Caco-2 (cell line): ENCODE results near the gene EMP1. TPM values are rescaled to one million over a fixed set of nuclear protein-coding genes. Genes with fewer than 3 reads are reported as not detected.

Source experiments
- BruUV-seq: library from RNA; stranded (reverse); fragments of 400-500 nt; replicated peaks from 2 replicates; lab custom pipeline; 2021; lab: Mats Ljungman, UMichigan
- CTCF ChIA-PET: fragments of 300-600 bp; sonication (Branson Sonifier 250); formaldehyde crosslinking; loops from one replicate; lab custom pipeline; 2022; ENCODE audit warnings: antibody characterized with exemption; lab: Charles Lee
- POLR2A ChIA-PET: fragments of 300-600 bp; sonication (Branson Sonifier 250); formaldehyde crosslinking; loops from one replicate; lab custom pipeline; 2022; ENCODE audit warnings: antibody characterized with exemption; lab: Charles Lee
- DNase-seq, 2 experiments: peaks; one replicate each; pipeline versions ENCODE4 v3.0.0 to v3.0.0-alpha.2; 2020 to 2022
- H3K27me3 ChIP-seq: replicated peaks from 2 replicates; pipeline ENCODE4 v1.6.0; 2011; ENCODE audit warnings: low read length; ENCODE audit not compliant: control insufficient read depth, insufficient read depth
- H3K36me3 ChIP-seq: 2 replicates; pipeline ENCODE4 v1.5.1; 2011; ENCODE audit warnings: low read length; ENCODE audit not compliant: control insufficient read depth, insufficient read depth
- H3K4me1 ChIP-seq: fragments of 250-450 bp; sonication (Bioruptor Pico); 2 replicates; pipeline ENCODE4 v1.5.1; 2020; ENCODE audit warnings: mild to moderate bottlenecking
- H3K4me3 ChIP-seq: 2 replicates; pipeline ENCODE4 v1.5.1; 2011; ENCODE audit warnings: low read depth, mild to moderate bottlenecking, control low read depth, low read length
- H3K9me3 ChIP-seq: fragments of 250-450 bp; sonication (Bioruptor Pico); 2 replicates; pipeline ENCODE4 v1.5.1; 2020; ENCODE audit warnings: mild to moderate bottlenecking, moderate library complexity
- H3K27ac Mint-ChIP-seq: one replicate; pipeline ENCODE4 v1.8.0; 2022; ENCODE audit warnings: mixed read lengths; ENCODE audit not compliant: unreplicated experiment
- H3K27me3 Mint-ChIP-seq: one replicate; pipeline ENCODE4 v1.8.0; 2022; ENCODE audit warnings: mixed read lengths; ENCODE audit not compliant: insufficient read depth, unreplicated experiment
- H3K36me3 Mint-ChIP-seq: one replicate; pipeline ENCODE4 v1.8.0; 2022; ENCODE audit warnings: mild to moderate bottlenecking, mixed read lengths; ENCODE audit not compliant: insufficient read depth, unreplicated experiment
- H3K4me1 Mint-ChIP-seq: one replicate; pipeline ENCODE4 v1.8.0; 2022; ENCODE audit warnings: low read depth, mixed read lengths; ENCODE audit not compliant: unreplicated experiment
- H3K4me3 Mint-ChIP-seq: one replicate; pipeline ENCODE4 v1.8.0; 2022; ENCODE audit warnings: mild to moderate bottlenecking, moderate library complexity, mixed read lengths; ENCODE audit not compliant: unreplicated experiment
- H3K9me3 Mint-ChIP-seq: one replicate; pipeline ENCODE4 v1.8.0; 2022; ENCODE audit warnings: mixed read lengths; ENCODE audit not compliant: unreplicated experiment
- CTCF ChIP-seq, 2 experiments: fragments of 200-600 bp in 1 of 2; IDR thresholded peaks; 1 replicate in 1 of 2; 2 replicates in 1 of 2; pipeline versions ENCODE4 v1.5.1 to v1.8.0; 2011 to 2022; ENCODE audit warnings: antibody characterized with exemption in 1 of 2, control low read depth in 1 of 2, inconsistent platforms in 1 of 2, low read depth in 1 of 2, low read length in 1 of 2, mild to moderate bottlenecking in 1 of 2, moderate library complexity in 1 of 2; ENCODE audit not compliant: insufficient read depth in 1 of 2, severe bottlenecking in 1 of 2, unreplicated experiment in 1 of 2
- intact Hi-C: fragments of 100-400 bp; cut with micrococcal nuclease; formaldehyde crosslinking; loops from one replicate; pipeline ENCODE4 v1.10.0; 2022; ENCODE audit not compliant: unreplicated experiment
- total RNA-seq: library from RNA; stranded (reverse); gene quantifications from 2 replicates; pipeline ENCODE4 v1.2.3, GENCODE V29; 2022

The EMP1 gene
- total RNA-seq, 1 experiment from 2014 or later, result 6.6 TPM

GRCh38 chr12:13233830-13234641 is 37.5 kb downstream of the EMP1 start:
- Histone ChIP-seq H3K4me1 (no peaks in the 10 kb centered on the region), H3K9me3 (no peaks in the 10 kb centered on the region), H3K36me3 (no peaks in the 10 kb centered on the region), H3K27me3 (no peaks in the 10 kb centered on the region), H3K4me3 (no peak overlapping the region)
- TF ChIP-seq CTCF (IDR thresholded peaks at IDR 0.05; ENCODE audit: insufficient read depth in 1 of 2, low read depth in 1 of 2, low read length in 1 of 2, severe bottlenecking in 1 of 2, unreplicated experiment in 1 of 2), result peak; percentile 95 to 96
- no TSS peak for BruUV-seq
- ChIA-PET POLR2A (no interaction called here), CTCF (interaction anchor here (0.5 to 1.1 kb wide), 4 partner anchors 22 to 189 kb away, joined by 3 to 5 read pairs (median 4); no protein-coding TSS in a partner anchor)
- H3K9me3 Mint-ChIP-seq, result no peaks in the 10 kb centered on the region
- H3K27me3 Mint-ChIP-seq, result peaks cover 4% of the 10 kb centered on the region
- intact Hi-C loops, result loop anchor here (1.0 kb wide), 4 partner anchors 22 to 318 kb away; no protein-coding TSS in a partner anchor
- no peak overlapping the region for H3K4me3 Mint-ChIP-seq
- peaks cover 13% of the 10 kb centered on the region for H3K4me1 Mint-ChIP-seq
- H3K36me3 Mint-ChIP-seq, result no peaks in the 10 kb centered on the region
- no peak overlapping the region for H3K27ac Mint-ChIP-seq
- peak; percentile 58 to 75 for DNase-seq

- Mint-ChIP-seq H3K4me1 (peaks cover 20% of the 10 kb centered on the region), H3K27me3 (peaks cover 4% of the 10 kb centered on the region), H3K36me3 (no peaks in the 10 kb centered on the region), H3K9me3 (peaks cover 14% of the 10 kb centered on the region), H3K4me3 (no peak overlapping the region), H3K27ac (no peak overlapping the region)
- no peak for DNase-seq
- H3K4me1 ChIP-seq, result peaks cover 10% of the 10 kb centered on the region; the same call in 1 of the 2 replicates
- TF ChIP-seq CTCF (IDR thresholded peaks at IDR 0.05; ENCODE audit: insufficient read depth in 1 of 2, low read depth in 1 of 2, low read length in 1 of 2, severe bottlenecking in 1 of 2, unreplicated experiment in 1 of 2), result no peak
- 0 out of 2 replicates have a peak, but pooled peaks cover 3% of the 10 kb centered on the region for H3K9me3 ChIP-seq
- BruUV-seq, result no TSS peak
- no peaks in the 10 kb centered on the region for H3K36me3 ChIP-seq
- H3K27me3 ChIP-seq, result no peaks in the 10 kb centered on the region
- intact Hi-C loops, result no loop called here
- H3K4me3 ChIP-seq, result no peak overlapping the region
- ChIA-PET POLR2A (no interaction called here), CTCF (interaction anchor here (0.5 to 1.1 kb wide), 2 partner anchors 17 to 451 kb away, joined by 3 to 4 read pairs; no protein-coding TSS in a partner anchor)
These were observed 41.7 kb downstream of the EMP1 start for GRCh38 chr12:13238204-13238603.

GRCh38 chr12:13241833-13242488 is 45.4 kb downstream of the EMP1 start:
- Histone ChIP-seq H3K4me1 (peaks cover 10% of the 10 kb centered on the region; the same call in 1 of the 2 replicates), H3K4me3 (no peak overlapping the region), H3K36me3 (no peaks in the 10 kb centered on the region), H3K9me3 (0 out of 2 replicates have a peak, but pooled peaks cover 3% of the 10 kb centered on the region), H3K27me3 (no peaks in the 10 kb centered on the region)
- intact Hi-C loops, result no loop called here
- Mint-ChIP-seq H3K27me3 (peaks cover 4% of the 10 kb centered on the region), H3K4me3 (no peak overlapping the region), H3K9me3 (peaks cover 14% of the 10 kb centered on the region), H3K27ac (no peak overlapping the region), H3K4me1 (peaks cover 8% of the 10 kb centered on the region), H3K36me3 (no peaks in the 10 kb centered on the region)
- no TSS peak for BruUV-seq
- ChIA-PET CTCF (no interaction called here), POLR2A (no interaction called here)
- no peak for TF ChIP-seq CTCF (IDR thresholded peaks at IDR 0.05; ENCODE audit: insufficient read depth in 1 of 2, low read depth in 1 of 2, low read length in 1 of 2, severe bottlenecking in 1 of 2, unreplicated experiment in 1 of 2)
- DNase-seq, result peak; percentile 61 to 67
